Measurements from ENCODE around the gene MAST1.

MAST1 gene

DNA sequence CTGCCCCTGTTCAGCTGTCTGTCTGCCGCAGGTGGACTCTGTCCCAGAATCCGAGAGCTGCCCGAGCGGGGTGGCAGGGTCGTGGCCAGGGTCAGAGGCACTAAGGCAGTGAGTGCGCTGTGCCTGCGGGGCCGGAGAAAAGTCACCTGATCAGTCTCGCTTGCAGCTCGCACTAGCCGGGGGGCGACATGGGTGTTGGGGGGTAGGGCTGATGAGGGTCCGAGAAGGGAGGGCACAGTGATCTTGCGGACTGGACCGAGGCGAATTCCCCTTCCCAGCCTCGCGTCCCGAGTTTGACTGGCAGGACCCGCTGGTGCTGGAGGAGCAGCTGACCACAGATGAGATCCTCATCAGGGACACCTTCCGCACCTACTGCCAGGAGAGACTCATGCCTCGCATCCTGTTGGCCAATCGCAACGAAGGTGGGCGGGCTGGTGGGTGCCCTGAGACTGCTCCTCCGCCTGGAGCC is 53.3 kb downstream of the MAST1 start:
- Histone ChIP-seq H3K9me3 (ENCODE audit: control insufficient read depth, insufficient read depth, low read depth, low read length) (no peaks in the 10 kb centered on the region), H3K4me3 (ENCODE audit: low read depth, low read length) (peak overlapping the region; percentile 96), H3K27ac (ENCODE audit: extremely low read depth, low read depth, low read length) (no peak overlapping the region), H3K36me3 (ENCODE audit: control insufficient read depth in 2 of 2, insufficient read depth in 1 of 2, low read length in 2 of 2) (peaks cover 0 to 25% of the 10 kb centered on the region in 2 experiments; a peak in 2 of 3 replicates), H3K4me1 (ENCODE audit: control insufficient read depth, insufficient read depth, low read length) (no peaks in the 10 kb centered on the region)
- TF ChIP-seq, protein P1, sequence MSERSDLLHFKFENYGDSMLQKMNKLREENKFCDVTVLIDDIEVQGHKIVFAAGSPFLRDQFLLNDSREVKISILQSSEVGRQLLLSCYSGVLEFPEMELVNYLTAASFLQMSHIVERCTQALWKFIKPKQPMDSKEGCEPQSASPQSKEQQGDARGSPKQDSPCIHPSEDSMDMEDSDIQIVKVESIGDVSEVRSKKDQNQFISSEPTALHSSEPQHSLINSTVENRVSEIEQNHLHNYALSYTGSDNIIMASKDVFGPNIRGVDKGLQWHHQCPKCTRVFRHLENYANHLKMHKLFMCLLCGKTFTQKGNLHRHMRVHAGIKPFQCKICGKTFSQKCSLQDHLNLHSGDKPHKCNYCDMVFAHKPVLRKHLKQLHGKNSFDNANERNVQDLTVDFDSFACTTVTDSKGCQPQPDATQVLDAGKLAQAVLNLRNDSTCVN (tag by site-specific recombination; optimal IDR thresholded peaks at IDR 0.05) = peak; percentile 12
- TF ChIP-seq FEZF1 (tag by site-specific recombination; IDR thresholded peaks at IDR 0.05) (no peak), OSR2 (tag by site-specific recombination; IDR thresholded peaks at IDR 0.05) (no peak), KLF10 (tag by site-specific recombination; IDR thresholded peaks at IDR 0.05) (no peak), ZNF544 (tag by site-specific recombination; IDR thresholded peaks at IDR 0.05) (no peak), KLF1 (tag by site-specific recombination; IDR thresholded peaks at IDR 0.05) (no peak), ZNF19 (tag by site-specific recombination; IDR thresholded peaks at IDR 0.05; ENCODE audit: low read depth) (no peak), SP2 (tag by site-specific recombination; IDR thresholded peaks at IDR 0.05) (peak; percentile 51), ZNF416 (tag by site-specific recombination; IDR thresholded peaks at IDR 0.05) (no peak), YY1 (tag by site-specific recombination; IDR thresholded peaks at IDR 0.05) (no peak), ZNF10 (tag by site-specific recombination; IDR thresholded peaks at IDR 0.05) (peak; percentile 87), ZNF610 (tag by site-specific recombination; IDR thresholded peaks at IDR 0.05; ENCODE audit: borderline replicate concordance) (no peak), BCL11B (tag by site-specific recombination; IDR thresholded peaks at IDR 0.05; ENCODE audit: low read depth) (0 out of 2 replicates have a peak, but pooled peaks have one; percentile 0), ZNF335 (tag by site-specific recombination; conservative IDR thresholded peaks at IDR 0.05) (peak; percentile 55)
- TF ChIP-seq, protein P2, sequence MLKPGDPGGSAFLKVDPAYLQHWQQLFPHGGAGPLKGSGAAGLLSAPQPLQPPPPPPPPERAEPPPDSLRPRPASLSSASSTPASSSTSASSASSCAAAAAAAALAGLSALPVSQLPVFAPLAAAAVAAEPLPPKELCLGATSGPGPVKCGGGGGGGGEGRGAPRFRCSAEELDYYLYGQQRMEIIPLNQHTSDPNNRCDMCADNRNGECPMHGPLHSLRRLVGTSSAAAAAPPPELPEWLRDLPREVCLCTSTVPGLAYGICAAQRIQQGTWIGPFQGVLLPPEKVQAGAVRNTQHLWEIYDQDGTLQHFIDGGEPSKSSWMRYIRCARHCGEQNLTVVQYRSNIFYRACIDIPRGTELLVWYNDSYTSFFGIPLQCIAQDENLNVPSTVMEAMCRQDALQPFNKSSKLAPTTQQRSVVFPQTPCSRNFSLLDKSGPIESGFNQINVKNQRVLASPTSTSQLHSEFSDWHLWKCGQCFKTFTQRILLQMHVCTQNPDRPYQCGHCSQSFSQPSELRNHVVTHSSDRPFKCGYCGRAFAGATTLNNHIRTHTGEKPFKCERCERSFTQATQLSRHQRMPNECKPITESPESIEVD (tag by site-specific recombination; IDR thresholded peaks at IDR 0.05) = no peak
- ChIA-PET POLR2A (interaction anchor here (0.5 to 2.7 kb wide), 15 partner anchors 8 to 681 kb away, joined by 3 to 42 read pairs (median 5); partner anchors contain the start of genes DNASE2, FARSA, GADD45GIP1 and NACC1), CTCF (interaction anchor here (1.0 to 1.3 kb wide), 2 partner anchors 9 to 44 kb away, joined by 5 to 6 read pairs; no protein-coding TSS in a partner anchor)

DNA sequence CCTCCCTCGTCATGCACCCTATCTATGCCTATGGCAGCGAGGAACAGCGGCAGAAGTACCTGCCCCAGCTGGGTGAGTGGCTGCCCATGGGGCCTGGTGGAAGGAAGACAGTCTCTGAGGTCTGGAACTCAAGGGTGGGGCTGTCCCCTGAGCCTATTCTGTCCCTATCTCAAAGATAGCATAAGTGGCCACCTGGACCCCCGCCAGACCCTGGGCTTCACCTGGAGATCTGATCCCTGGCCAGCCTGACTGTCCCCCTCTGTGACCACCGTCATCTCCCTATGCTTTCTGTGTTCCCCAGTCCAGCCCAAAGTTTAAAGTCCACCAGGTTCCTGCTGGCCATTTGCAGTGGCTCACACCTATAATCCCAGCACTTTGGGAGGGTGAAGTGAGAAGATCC is 55.3 kb downstream of the MAST1 start:
- no peak for TF ChIP-seq ZNF155 (tag by site-specific recombination; IDR thresholded peaks at IDR 0.05)
- TF ChIP-seq ZNF140 (tag by site-specific recombination; IDR thresholded peaks at IDR 0.05) = no peak
- no peak for TF ChIP-seq ZNF335 (tag by site-specific recombination; conservative IDR thresholded peaks at IDR 0.05)
- no peak for TF ChIP-seq ZNF837 (tag by site-specific recombination; IDR thresholded peaks at IDR 0.05)
- TF ChIP-seq ZBTB17 (tag by site-specific recombination; IDR thresholded peaks at IDR 0.05) = no peak
- no peak for TF ChIP-seq HOXC10 (CRISPR knock-in tag; IDR thresholded peaks at IDR 0.05)
- TF ChIP-seq, protein P3, sequence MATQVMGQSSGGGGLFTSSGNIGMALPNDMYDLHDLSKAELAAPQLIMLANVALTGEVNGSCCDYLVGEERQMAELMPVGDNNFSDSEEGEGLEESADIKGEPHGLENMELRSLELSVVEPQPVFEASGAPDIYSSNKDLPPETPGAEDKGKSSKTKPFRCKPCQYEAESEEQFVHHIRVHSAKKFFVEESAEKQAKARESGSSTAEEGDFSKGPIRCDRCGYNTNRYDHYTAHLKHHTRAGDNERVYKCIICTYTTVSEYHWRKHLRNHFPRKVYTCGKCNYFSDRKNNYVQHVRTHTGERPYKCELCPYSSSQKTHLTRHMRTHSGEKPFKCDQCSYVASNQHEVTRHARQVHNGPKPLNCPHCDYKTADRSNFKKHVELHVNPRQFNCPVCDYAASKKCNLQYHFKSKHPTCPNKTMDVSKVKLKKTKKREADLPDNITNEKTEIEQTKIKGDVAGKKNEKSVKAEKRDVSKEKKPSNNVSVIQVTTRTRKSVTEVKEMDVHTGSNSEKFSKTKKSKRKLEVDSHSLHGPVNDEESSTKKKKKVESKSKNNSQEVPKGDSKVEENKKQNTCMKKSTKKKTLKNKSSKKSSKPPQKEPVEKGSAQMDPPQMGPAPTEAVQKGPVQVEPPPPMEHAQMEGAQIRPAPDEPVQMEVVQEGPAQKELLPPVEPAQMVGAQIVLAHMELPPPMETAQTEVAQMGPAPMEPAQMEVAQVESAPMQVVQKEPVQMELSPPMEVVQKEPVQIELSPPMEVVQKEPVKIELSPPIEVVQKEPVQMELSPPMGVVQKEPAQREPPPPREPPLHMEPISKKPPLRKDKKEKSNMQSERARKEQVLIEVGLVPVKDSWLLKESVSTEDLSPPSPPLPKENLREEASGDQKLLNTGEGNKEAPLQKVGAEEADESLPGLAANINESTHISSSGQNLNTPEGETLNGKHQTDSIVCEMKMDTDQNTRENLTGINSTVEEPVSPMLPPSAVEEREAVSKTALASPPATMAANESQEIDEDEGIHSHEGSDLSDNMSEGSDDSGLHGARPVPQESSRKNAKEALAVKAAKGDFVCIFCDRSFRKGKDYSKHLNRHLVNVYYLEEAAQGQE (tag by site-specific recombination; IDR thresholded peaks at IDR 0.05) = no peak
- no peak for TF ChIP-seq KLF17 (tag by site-specific recombination; IDR thresholded peaks at IDR 0.05)
- no peak for TF ChIP-seq ZNF561 (tag by site-specific recombination; IDR thresholded peaks at IDR 0.05; ENCODE audit: borderline replicate concordance)
- TF ChIP-seq ZNF555 (tag by site-specific recombination; conservative IDR thresholded peaks at IDR 0.05) = no peak
- no peak for TF ChIP-seq ZNF645 (tag by site-specific recombination; IDR thresholded peaks at IDR 0.05)
- TF ChIP-seq ZIC2 (tag by site-specific recombination; IDR thresholded peaks at IDR 0.05) = no peak
- Histone ChIP-seq H3K4me1 (ENCODE audit: control insufficient read depth, insufficient read depth, low read length) (no peaks in the 10 kb centered on the region), H3K4me3 (ENCODE audit: low read depth, low read length) (no peak overlapping the region), H3K27ac (ENCODE audit: extremely low read depth, low read depth, low read length) (no peak overlapping the region), H3K9me3 (ENCODE audit: control insufficient read depth, insufficient read depth, low read depth, low read length) (no peaks in the 10 kb centered on the region), H3K36me3 (ENCODE audit: control insufficient read depth in 2 of 2, insufficient read depth in 1 of 2, low read length in 2 of 2) (peaks cover 0 to 42% of the 10 kb centered on the region in 2 experiments; a peak in 2 of 3 replicates)
- ChIA-PET CTCF (interaction anchor here (0.6 to 0.7 kb wide), 2 partner anchors 17 to 133 kb away, joined by 3 read pairs; no protein-coding TSS in a partner anchor), POLR2A (interaction anchor here (1.3 kb wide), 1 partner anchor 25 kb away, joined by 3 read pairs; the partner anchor contains the start of gene SYCE2)
